ENCODE data around the gene C1orf174. TPM values are rescaled to one million over a fixed set of nuclear protein-coding genes. Genes with fewer than 3 reads are reported as not detected.

Gene C1orf174
- total RNA-seq = 10 to 100 TPM; 18.6 to 33.0 TPM

DNA sequence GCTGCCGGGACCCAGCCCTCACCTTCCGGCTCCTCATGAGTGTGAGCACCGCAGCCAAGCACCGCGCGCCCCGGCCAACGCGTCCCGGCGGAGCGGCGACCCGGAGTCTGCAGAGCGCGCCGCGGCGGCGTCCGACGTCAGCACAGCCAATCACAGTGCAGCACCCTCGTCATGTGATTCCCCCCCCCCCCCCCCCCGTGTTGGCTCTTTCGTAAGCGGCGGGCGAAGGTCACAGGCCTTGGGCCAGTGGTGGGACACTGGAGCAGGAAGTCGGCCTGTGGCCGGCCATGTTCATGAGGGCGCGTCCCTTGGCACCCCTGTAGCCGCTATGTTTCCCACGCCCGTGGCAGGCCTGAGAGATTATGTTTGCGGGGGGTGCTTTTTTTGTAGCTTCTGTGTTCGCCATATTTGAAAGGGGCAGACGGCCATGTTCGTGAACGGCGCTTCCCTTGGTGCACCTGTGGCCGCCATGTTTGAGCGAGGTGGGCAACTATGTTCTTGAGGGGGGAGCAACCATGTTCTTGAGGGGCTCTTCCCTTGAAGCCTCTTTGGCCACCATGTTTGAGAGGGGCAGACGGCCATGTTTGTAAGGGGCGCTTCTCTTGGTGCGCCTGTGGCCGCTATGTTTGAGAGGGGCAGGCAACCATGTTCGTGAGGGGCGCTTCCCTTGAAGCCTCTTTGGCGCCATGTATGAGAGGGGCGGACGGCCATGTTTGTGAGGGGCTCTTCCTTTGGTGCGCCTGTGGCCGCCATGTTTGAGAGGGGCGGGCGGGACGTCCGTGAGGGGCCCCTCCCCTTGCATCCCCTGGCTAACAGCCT is at the start of gene C1orf174:
C1orf174 (minus strand) TSS at position 123 of the 819 bp plus-strand sequence; CDS start at position 37, 86 bp downstream.

DNA sequence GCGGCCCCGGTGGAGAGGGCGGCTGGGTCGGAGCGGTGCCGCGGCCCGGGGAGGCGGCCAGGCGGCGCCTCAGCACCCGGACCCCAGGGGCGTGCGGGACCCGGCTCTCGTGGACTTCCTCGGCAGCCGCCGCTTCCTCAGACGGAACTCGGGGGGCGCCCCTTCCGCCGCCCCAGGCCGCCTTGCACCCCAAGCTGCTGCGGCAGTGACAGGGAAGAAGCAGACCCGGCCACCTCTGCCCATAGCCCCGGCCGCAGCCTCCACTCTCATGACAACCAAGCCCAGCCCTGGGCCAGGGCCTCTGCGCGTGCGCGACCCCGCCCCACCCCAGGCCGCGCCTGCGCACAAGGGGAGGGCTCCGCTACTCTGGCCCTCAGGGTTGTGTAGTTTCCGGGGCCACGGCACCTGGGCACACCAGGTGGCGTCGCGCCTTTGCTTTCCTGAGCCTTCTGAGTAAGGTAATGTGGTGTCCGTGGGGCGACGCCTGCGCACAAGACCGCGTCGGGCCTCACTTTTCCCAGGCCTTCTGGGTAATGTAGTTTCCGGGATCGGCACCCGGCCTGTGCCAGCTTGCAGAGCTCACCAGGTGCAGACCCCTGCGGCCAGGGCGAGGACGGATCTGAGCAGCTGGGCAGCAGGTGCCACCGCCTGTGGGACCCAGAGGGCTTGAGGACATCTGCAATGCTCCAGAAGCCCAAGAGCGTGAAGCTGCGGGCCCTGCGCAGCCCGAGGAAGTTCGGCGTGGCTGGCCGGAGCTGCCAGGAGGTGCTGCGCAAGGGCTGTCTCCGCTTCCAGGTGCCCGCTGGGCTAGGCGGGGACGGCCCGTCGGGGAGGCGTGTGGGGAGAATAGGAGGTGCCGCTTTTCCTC is 42.9 kb downstream of the C1orf174 start, which contains the start of the genes CEP104 and DFFB:
CEP104 (minus strand) TSS at position 289 of the 868 bp plus-strand sequence. CDS start 4,804 bp downstream, outside the sequence.
DFFB (plus strand) TSS at position 554 of the 868 bp plus-strand sequence; CDS start at position 682, 128 bp downstream.

Other genes with a start within 250 kb of the C1orf174 start
- gene TP73, start 247.8 kb downstream of the C1orf174 start, total RNA-seq = under 1 TPM in 1 of 2 donors, not detected in 1; under 0.01 TPM
- not detected for gene CCDC27, start 147.8 kb downstream of the C1orf174 start, total RNA-seq
- 1 to 10 TPM; 1.4 to 3.3 TPM for gene SMIM1, start 127.5 kb downstream of the C1orf174 start, total RNA-seq
- gene LRRC47, start 103.8 kb downstream of the C1orf174 start, total RNA-seq = 10 to 100 TPM; 25.1 to 37.3 TPM
- 10 to 100 TPM; 18.9 to 23.0 TPM for gene CEP104, start 43.1 kb downstream of the C1orf174 start, total RNA-seq
- 10 to 100 TPM; 10.3 to 14.5 TPM for gene DFFB, start 42.8 kb downstream of the C1orf174 start, total RNA-seq

All from melanocyte of skin (primary cell).